B cell (primary cell): ENCODE results near the gene CRYM. TPM values are rescaled to one million over a fixed set of nuclear protein-coding genes. Genes with fewer than 3 reads are reported as not detected.
A peak's percentile ranks its signal among the peaks of the same experiment; 100 is the strongest.

Experiments used
- ATAC-seq: fragments of 200-7000 bp; cut with Tn5 transposase; one replicate; pipeline ENCODE4 v1.10.0; 2021; ENCODE audit warnings: low read depth, mild to moderate bottlenecking, moderate number of reproducible peaks, moderate library complexity
- CTCF ChIA-PET: fragments of 350-600 bp; sonication (Branson Sonifier 250); formaldehyde crosslinking; loops from one replicate; lab custom pipeline; 2021; ENCODE audit warnings: antibody characterized with exemption, inconsistent platforms; lab: Charles Lee
- POLR2A ChIA-PET: fragments of 350-600 bp; sonication (Branson Sonifier 250); formaldehyde crosslinking; loops from one replicate; lab custom pipeline; 2021; ENCODE audit warnings: antibody characterized with exemption; lab: Charles Lee
- DNase-seq: peaks from one replicate; pipeline ENCODE4 v3.0.0; 2013
- H2AFZ ChIP-seq: 2 replicates; pipeline ENCODE4 v1.6.1; 2012; ENCODE audit warnings: mild to moderate bottlenecking, low read depth, low read length; ENCODE audit not compliant: insufficient read depth, poor library complexity, severe bottlenecking
- H3K27ac ChIP-seq, 2 donors: 1 replicate in 1 of 2; 2 replicates in 1 of 2; pipeline ENCODE4 v1.5.1; 2012 to 2013; ENCODE audit warnings: low read length in 2 of 2, mild to moderate bottlenecking in 2 of 2, moderate library complexity in 1 of 2
- H3K27me3 ChIP-seq, 4 experiments: fragments of 200-600 bp in 1 of 4; sonication (generic) in 1 of 4; replicated peaks in 1 of 4; 1 replicate in 2 of 4; 2 replicates in 2 of 4; pipeline versions ENCODE4 v1.6.1 to v1.7.0; 2013 to 2016; ENCODE audit warnings: low read length in 3 of 4, mild to moderate bottlenecking in 2 of 4, mixed read lengths in 1 of 4, moderate library complexity in 1 of 4; ENCODE audit not compliant: insufficient read depth in 4 of 4, control insufficient read depth in 3 of 4; ENCODE audit errors: control extremely low read depth in 1 of 4
- H3K36me3 ChIP-seq, 2 experiments: replicated peaks in 1 of 2; 1 replicate in 1 of 2; 2 replicates in 1 of 2; pipeline versions ENCODE4 v1.6.1 to v1.7.1; 2013; ENCODE audit warnings: low read length in 1 of 2; ENCODE audit not compliant: insufficient read depth in 2 of 2, control insufficient read depth in 1 of 2; ENCODE audit errors: control extremely low read depth in 1 of 2, extremely low read depth in 1 of 2
- H3K4me1 ChIP-seq, 2 donors: fragments of 200-600 bp in 1 of 2; sonication (generic) in 1 of 2; 1 replicate in 1 of 2; 2 replicates in 1 of 2; pipeline versions ENCODE4 v1.5.1 to v1.6.1; 2013 to 2017; ENCODE audit warnings: low read length in 2 of 2; ENCODE audit not compliant: control insufficient read depth in 2 of 2, insufficient read depth in 2 of 2
- H3K4me2 ChIP-seq: replicated peaks from 2 replicates; pipeline ENCODE3; 2012; ENCODE audit warnings: mild to moderate bottlenecking, low read depth, low read length; ENCODE audit not compliant: poor library complexity, severe bottlenecking
- H3K4me3 ChIP-seq, 5 experiments: fragments of 200-600 bp in 1 of 5; sonication (generic) in 1 of 5; 1 replicate in 3 of 5; 2 replicates in 2 of 5; pipeline versions ENCODE4 v1.5.1 to v1.7.0; 2011 to 2016; ENCODE audit warnings: low read length in 4 of 5, mild to moderate bottlenecking in 4 of 5, low read depth in 2 of 5, control low read depth in 1 of 5, moderate library complexity in 1 of 5; ENCODE audit not compliant: insufficient read depth in 1 of 5; ENCODE audit errors: control extremely low read depth in 1 of 5, extremely low read depth in 1 of 5
- H3K79me2 ChIP-seq: fragments of 200-600 bp; sonication (generic); one replicate; pipeline ENCODE4 v1.6.0; 2016; ENCODE audit warnings: low read length; ENCODE audit not compliant: control insufficient read depth, insufficient read depth
- H3K9ac ChIP-seq: fragments of 200-600 bp; sonication (generic); 2 replicates; pipeline ENCODE4 v1.6.1; 2017; ENCODE audit warnings: mild to moderate bottlenecking, low read length, moderate library complexity
- H3K9me3 ChIP-seq, 3 donors: one replicate each; pipeline versions ENCODE4 v1.6.1 to v1.7.1; 2013; ENCODE audit warnings: low read length in 2 of 3; ENCODE audit not compliant: control insufficient read depth in 2 of 3, insufficient read depth in 1 of 3; ENCODE audit errors: control extremely low read depth in 1 of 3
- H4K20me1 ChIP-seq: 2 replicates; pipeline ENCODE4 v1.6.0; 2012; ENCODE audit warnings: mild to moderate bottlenecking, low read length; ENCODE audit not compliant: insufficient read depth, control insufficient read depth, poor library complexity, severe bottlenecking
- H3K27ac Mint-ChIP-seq: one replicate; pipeline ENCODE4 v1.8.0; 2021; ENCODE audit warnings: mixed read lengths
- H3K27me3 Mint-ChIP-seq: one replicate; pipeline ENCODE4 v1.8.0; 2021; ENCODE audit warnings: mixed read lengths
- H3K4me1 Mint-ChIP-seq: one replicate; pipeline ENCODE4 v1.8.0; 2021; ENCODE audit warnings: mixed read lengths
- H3K4me3 Mint-ChIP-seq: one replicate; pipeline ENCODE4 v1.8.0; 2021; ENCODE audit warnings: mixed read lengths
- H3K9me3 Mint-ChIP-seq: one replicate; pipeline ENCODE4 v1.8.0; 2022; ENCODE audit warnings: mixed read lengths; ENCODE audit not compliant: insufficient read depth
- CTCF ChIP-seq: fragments of 200-600 bp; IDR thresholded peaks from one replicate; pipeline ENCODE4 v1.8.0; 2022; ENCODE audit warnings: antibody characterized with exemption, mild to moderate bottlenecking
- EZH2 ChIP-seq: IDR thresholded peaks from 2 replicates; pipeline ENCODE4 v1.6.1; 2012; ENCODE audit warnings: borderline replicate concordance, low read depth, mild to moderate bottlenecking, moderate library complexity, low read length; ENCODE audit not compliant: insufficient read depth, poor library complexity, severe bottlenecking
- WGBS: methylation state at CpG from one replicate; pipeline ENCODE4 v1.1.5; 2013; ENCODE audit warnings: missing lambda C conversion rate; ENCODE audit not compliant: insufficient coverage; 5-methylcytosine and 5-hydroxymethylcytosine counted together
- intact Hi-C: fragments of 100-400 bp; cut with micrococcal nuclease; formaldehyde crosslinking; loops from one replicate; pipeline ENCODE4 v1.10.0; 2022
- polyA plus RNA-seq: library from polyadenylated mRNA; depleted of rRNA; stranded (reverse); fragments of >200 nt; gene quantifications from 2 replicates; pipeline ENCODE4 v1.2.3, GENCODE V29; 2012
- total RNA-seq, 2 donors: library from RNA; stranded (reverse); fragments of 120-200 nt in 1 of 2; gene quantifications; 1 replicate in 1 of 2; 2 replicates in 1 of 2; pipeline versions ENCODE4 v1.2.3 to v1.2.4, GENCODE V29; 2013 to 2022

Gene CRYM
- total and polyA plus RNA-seq, 2 donors (not counting 1 experiment from before 2014, with no cell fraction given), result 3.3 to 8.2 TPM

DNA sequence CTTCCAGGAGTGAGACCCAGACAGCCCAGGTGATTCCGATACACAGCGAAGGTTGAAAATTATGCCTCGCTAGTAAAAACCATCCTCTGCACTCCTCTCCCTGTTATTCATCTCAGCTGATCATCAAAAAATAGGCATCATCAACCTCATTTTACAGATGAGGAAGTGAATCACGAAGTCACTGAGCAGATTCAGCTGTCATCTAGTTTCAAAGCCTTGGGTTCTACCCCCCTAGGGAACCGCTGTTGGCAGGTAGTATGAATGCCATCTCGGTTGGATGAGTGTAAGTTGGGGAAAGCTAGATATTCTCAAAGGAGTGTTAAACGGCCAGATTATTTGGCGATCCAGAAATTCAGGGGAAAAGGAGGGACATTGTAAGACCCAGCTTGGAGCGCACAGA is 2.0 kb downstream of the CRYM start:
- Histone ChIP-seq H3K79me2 (peaks cover 7% of the 10 kb centered on the region), H3K4me3 (no peak overlapping the region), H3K36me3 (no peaks in the 10 kb centered on the region), H4K20me1 (no peaks in the 10 kb centered on the region), H3K9ac (no peak overlapping the region), H3K27ac (no peak overlapping the region), H3K4me1 (peaks cover 34 to 36% of the 10 kb centered on the region in 2 donors), H3K27me3 (peaks cover 0 to 17% (median 5%) of the 10 kb centered on the region in 4 experiments), H3K4me2 (no peak overlapping the region), H3K9me3 (peaks cover 0 to 4% (median 0%) of the 10 kb centered on the region in 3 donors), H2AFZ (no peak overlapping the region)
- Mint-ChIP-seq H3K9me3 (no peaks in the 10 kb centered on the region), H3K27me3 (peaks cover 21% of the 10 kb centered on the region), H3K4me1 (peaks cover 39% of the 10 kb centered on the region), H3K27ac (peak overlapping the region; percentile 62), H3K4me3 (peak overlapping the region; percentile 76)
- POLR2A ChIA-PET, result interaction anchor here (0.6 kb wide), 1 partner anchor 25 kb away, joined by 8 read pairs; no protein-coding TSS in a partner anchor
- ATAC-seq (peak; percentile 51), DNase-seq (peak; percentile 55)
- no peak for TF ChIP-seq EZH2
- TF ChIP-seq CTCF, result no peak
- intact Hi-C loops, result no loop called here
- CTCF ChIA-PET, result interaction anchor here (0.8 to 6.9 kb wide), 6 partner anchors 8 to 88 kb away, joined by 3 to 65 read pairs (median 6); no protein-coding TSS in a partner anchor
- 59% methylated on average over 6 of the region's 9 CpGs for WGBS

DNA sequence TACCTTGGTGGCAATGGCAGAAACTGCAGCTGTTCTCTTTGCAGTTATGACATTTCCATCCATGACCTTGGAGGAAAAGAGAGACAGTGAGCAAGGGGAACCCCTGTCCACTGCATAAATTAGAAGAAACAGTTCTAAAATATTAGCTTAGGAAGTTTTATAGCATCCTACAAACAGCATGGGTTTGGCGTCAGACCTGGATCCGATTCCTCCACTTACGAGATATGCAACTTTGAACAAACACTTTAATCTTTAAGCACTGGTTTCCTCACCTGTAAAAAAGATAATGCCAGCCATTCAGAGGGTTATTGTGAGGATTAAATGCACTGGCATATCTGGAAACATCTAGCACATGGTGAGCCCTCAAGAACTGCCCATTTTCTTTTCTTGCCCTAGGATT is 2.6 kb downstream of the CRYM start:
- H3K4me2 ChIP-seq, result no peak overlapping the region
- H2AFZ ChIP-seq, result no peak overlapping the region
- peaks cover 39% of the 10 kb centered on the region for H3K4me1 Mint-ChIP-seq
- no CpG with 5 or more reads among the region's 3 CpGs for WGBS
- no peak overlapping the region for H3K4me3 Mint-ChIP-seq
- H4K20me1 ChIP-seq, result no peaks in the 10 kb centered on the region
- ATAC-seq (no peak), DNase-seq (no peak)
- no peaks in the 10 kb centered on the region for H3K36me3 ChIP-seq
- H3K4me3 ChIP-seq, result no peak overlapping the region
- no peaks in the 10 kb centered on the region for H3K9me3 Mint-ChIP-seq
- ChIA-PET POLR2A (interaction anchor here (0.6 kb wide), 1 partner anchor 25 kb away, joined by 8 read pairs; no protein-coding TSS in a partner anchor), CTCF (interaction anchor here (0.8 to 6.9 kb wide), 6 partner anchors 8 to 88 kb away, joined by 3 to 65 read pairs (median 6); no protein-coding TSS in a partner anchor)
- peaks cover 0 to 17% (median 5%) of the 10 kb centered on the region in 4 experiments for H3K27me3 ChIP-seq
- no peak overlapping the region for H3K27ac ChIP-seq
- TF ChIP-seq EZH2, result no peak
- TF ChIP-seq CTCF, result no peak
- H3K9ac ChIP-seq, result no peak overlapping the region
- H3K4me1 ChIP-seq, result peaks cover 34 to 36% of the 10 kb centered on the region in 2 donors
- no peak overlapping the region for H3K27ac Mint-ChIP-seq
- peaks cover 7% of the 10 kb centered on the region for H3K79me2 ChIP-seq
- intact Hi-C loops, result no loop called here
- peaks cover 0 to 4% (median 0%) of the 10 kb centered on the region in 3 donors for H3K9me3 ChIP-seq
- peaks cover 21% of the 10 kb centered on the region for H3K27me3 Mint-ChIP-seq
